SJSA1 (cell line): ENCODE measurements around the gene AK9. TPM values are rescaled to one million over a fixed set of nuclear protein-coding genes. Genes with fewer than 3 reads are reported as not detected.
"Not testable (repeated sequence)": the region's sequence is repeated elsewhere in the genome, so short reads cannot be mapped to it uniquely, and the experiment has no call there.

Source experiments
- DNase-seq, 2 experiments: peaks; one replicate each; pipeline ENCODE4 v3.0.0-alpha.2; 2015 to 2020; ENCODE audit warnings: low spot score in 2 of 2, low read depth in 1 of 2
- H3K27ac ChIP-seq: fragments of 250-450 bp; sonication (Bioruptor Pico); 2 replicates; pipeline ENCODE4 v1.5.1; 2020; ENCODE audit warnings: mild to moderate bottlenecking, moderate library complexity
- H3K27me3 ChIP-seq: fragments of 250-450 bp; sonication (Bioruptor Pico); replicated peaks from 2 replicates; pipeline ENCODE4 v1.5.1; 2020; ENCODE audit warnings: mild to moderate bottlenecking, moderate library complexity
- H3K36me3 ChIP-seq: fragments of 250-450 bp; sonication (Bioruptor Pico); 2 replicates; pipeline ENCODE4 v1.5.1; 2020; ENCODE audit warnings: mild to moderate bottlenecking
- H3K4me1 ChIP-seq: fragments of 250-450 bp; sonication (Bioruptor Pico); replicated peaks from 2 replicates; pipeline ENCODE4 v1.6.1; 2021; ENCODE audit warnings: mild to moderate bottlenecking
- H3K4me3 ChIP-seq: fragments of 250-450 bp; sonication (Bioruptor Pico); 2 replicates; pipeline ENCODE4 v1.5.1; 2020; ENCODE audit warnings: mild to moderate bottlenecking
- H3K9me3 ChIP-seq: fragments of 250-450 bp; sonication (Bioruptor Pico); replicated peaks from 2 replicates; pipeline ENCODE4 v1.5.1; 2020; ENCODE audit warnings: mild to moderate bottlenecking
- total RNA-seq: library from RNA; depleted of rRNA; stranded (reverse); fragments of >200 nt; shearing (Covaris generic); gene quantifications from 2 replicates; pipeline ENCODE4 v1.2.3, GENCODE V29; 2014

Gene AK9
- total RNA-seq, 1 experiment from 2014 or later = 2.1 TPM

DNA sequence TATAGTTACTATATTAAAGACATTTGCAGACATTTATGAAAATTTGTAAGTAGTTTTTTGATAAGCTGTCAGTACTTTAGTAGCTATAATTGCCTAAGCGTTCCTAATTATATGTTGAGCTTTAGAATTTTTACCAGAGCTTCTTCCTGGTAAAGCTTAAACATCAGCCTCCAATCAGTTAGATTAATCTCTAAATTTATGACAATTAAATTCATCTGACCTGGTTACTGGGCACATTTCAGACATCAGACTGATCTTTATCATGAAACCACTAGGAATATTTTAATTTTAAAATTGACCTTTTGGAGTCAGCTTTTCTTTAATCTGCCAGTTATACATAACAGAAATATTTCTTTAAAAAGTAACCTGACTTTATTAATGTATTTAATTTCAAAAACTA lies 23.6 kb upstream of the AK9 start:
- no peaks in the 10 kb centered on the region for H3K4me1 ChIP-seq
- H3K4me3 ChIP-seq = no peak overlapping the region
- H3K9me3 ChIP-seq = no peaks in the 10 kb centered on the region
- H3K27me3 ChIP-seq = no peaks in the 10 kb centered on the region
- no peaks in the 10 kb centered on the region for H3K36me3 ChIP-seq
- DNase-seq = no peak
- H3K27ac ChIP-seq = no peak overlapping the region

GRCh38 chr6:109714166-109714565 lies 23.2 kb upstream of the AK9 start:
- no peak overlapping the region for H3K27ac ChIP-seq
- DNase-seq = no peak
- H3K9me3 ChIP-seq = no peaks in the 10 kb centered on the region
- no peak overlapping the region for H3K4me3 ChIP-seq
- no peaks in the 10 kb centered on the region for H3K4me1 ChIP-seq
- no peaks in the 10 kb centered on the region for H3K36me3 ChIP-seq
- no peaks in the 10 kb centered on the region for H3K27me3 ChIP-seq

DNA sequence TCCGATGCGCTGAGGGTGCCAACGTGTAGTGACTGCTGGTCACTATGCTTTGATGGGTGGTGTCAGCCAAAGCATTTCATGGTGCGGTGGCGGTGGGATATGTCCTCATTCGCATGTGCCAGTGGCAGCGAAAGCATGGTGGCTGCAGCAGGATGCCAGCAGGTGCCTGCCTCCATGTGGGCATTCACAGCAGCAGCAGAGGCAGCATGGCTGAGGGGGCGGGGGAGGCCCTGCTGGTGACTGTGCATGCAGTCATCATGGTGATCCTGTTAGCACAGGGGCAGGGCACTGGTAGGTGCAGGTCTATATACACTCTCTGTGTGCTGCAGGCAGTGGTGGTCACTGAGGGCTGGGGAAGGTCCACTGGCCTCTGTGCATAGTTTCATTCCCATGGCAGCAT lies 22.1 kb upstream of the AK9 start:
- H3K9me3 ChIP-seq = no peaks in the 10 kb centered on the region
- no peak overlapping the region for H3K4me3 ChIP-seq
- H3K27me3 ChIP-seq = no peaks in the 10 kb centered on the region
- H3K36me3 ChIP-seq = no peaks in the 10 kb centered on the region
- no peak overlapping the region for H3K27ac ChIP-seq
- DNase-seq = no peak
- H3K4me1 ChIP-seq = no peaks in the 10 kb centered on the region

DNA sequence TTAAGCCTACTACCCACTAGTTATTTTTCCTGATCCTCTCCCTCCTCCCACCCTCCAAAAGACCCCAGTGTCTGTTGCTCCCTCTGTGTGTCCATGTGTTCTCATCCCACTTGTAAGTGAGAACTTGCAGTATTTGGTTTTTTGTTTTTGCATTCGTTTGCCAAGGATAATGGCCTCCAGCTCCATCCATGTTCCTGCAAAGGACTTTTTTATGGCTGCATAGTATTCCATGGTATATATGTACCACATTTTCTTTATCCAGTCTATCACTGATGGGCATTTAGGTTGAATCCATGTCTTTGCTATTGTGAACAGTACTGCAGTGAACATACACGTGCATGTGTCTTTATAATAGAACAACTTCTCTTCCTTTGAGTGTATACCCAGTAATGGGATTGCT lies 17.1 kb upstream of the AK9 start:
- DNase-seq, H3K4me1 ChIP-seq, H3K9me3 ChIP-seq, H3K4me3 ChIP-seq, H3K27me3 ChIP-seq, H3K36me3 ChIP-seq, H3K27ac ChIP-seq: not testable (repeated sequence)

- Histone ChIP-seq H3K36me3 (no peaks in the 10 kb centered on the region), H3K4me3 (no peak overlapping the region), H3K4me1 (no peaks in the 10 kb centered on the region), H3K27me3 (no peaks in the 10 kb centered on the region), H3K27ac (no peak overlapping the region), H3K9me3 (no peaks in the 10 kb centered on the region)
- DNase-seq = no peak
These were observed 15.5 kb upstream of the AK9 start for GRCh38 chr6:109706513-109706912.

DNA sequence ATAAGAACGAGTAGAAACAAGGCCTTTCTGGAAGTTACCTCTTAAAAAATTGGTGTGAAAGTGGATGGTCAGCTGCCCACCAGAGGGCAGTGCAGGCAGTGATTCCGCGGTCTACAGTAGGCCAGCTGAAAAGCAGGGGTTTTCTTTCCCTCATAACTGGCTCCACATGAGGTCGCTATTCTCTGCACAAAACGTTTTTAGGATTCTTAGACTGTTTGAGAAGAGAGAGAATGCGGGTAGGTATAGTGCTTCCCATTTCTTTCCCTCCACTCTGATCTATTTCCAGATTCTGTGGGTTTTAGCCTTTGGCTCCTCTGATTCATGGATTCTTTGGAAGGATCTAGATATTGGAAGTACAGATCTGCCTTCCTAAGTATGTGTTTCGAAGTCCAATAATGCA lies 14.3 kb upstream of the AK9 start:
- Histone ChIP-seq H3K4me3 (no peak overlapping the region), H3K9me3 (no peaks in the 10 kb centered on the region), H3K4me1 (no peaks in the 10 kb centered on the region), H3K36me3 (no peaks in the 10 kb centered on the region), H3K27me3 (no peaks in the 10 kb centered on the region), H3K27ac (no peak overlapping the region)
- peak; percentile 79 to 80 for DNase-seq

DNA sequence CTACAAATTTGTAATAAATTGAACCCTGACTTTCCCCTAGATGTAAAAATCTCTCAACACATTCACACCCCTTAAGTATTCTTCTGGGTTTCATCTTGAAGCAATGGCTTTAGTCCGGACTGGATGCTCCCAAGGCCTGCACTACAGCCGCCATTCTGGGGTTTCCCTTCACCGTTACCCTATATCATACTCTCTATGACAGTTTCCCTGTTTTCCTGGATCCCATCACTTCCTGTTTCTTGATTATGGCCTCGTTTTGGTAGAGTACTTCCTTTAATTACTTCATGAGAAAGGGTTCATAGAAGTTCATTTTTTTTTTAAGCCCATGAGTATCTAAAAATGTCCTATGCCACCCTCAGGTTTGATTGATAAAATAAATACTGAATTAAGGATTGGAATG lies 11.8 kb upstream of the AK9 start:
- Histone ChIP-seq H3K4me3 (no peak overlapping the region), H3K36me3 (no peaks in the 10 kb centered on the region), H3K9me3 (no peaks in the 10 kb centered on the region), H3K27me3 (no peaks in the 10 kb centered on the region), H3K27ac (no peak overlapping the region), H3K4me1 (no peaks in the 10 kb centered on the region)
- no peak for DNase-seq

DNA sequence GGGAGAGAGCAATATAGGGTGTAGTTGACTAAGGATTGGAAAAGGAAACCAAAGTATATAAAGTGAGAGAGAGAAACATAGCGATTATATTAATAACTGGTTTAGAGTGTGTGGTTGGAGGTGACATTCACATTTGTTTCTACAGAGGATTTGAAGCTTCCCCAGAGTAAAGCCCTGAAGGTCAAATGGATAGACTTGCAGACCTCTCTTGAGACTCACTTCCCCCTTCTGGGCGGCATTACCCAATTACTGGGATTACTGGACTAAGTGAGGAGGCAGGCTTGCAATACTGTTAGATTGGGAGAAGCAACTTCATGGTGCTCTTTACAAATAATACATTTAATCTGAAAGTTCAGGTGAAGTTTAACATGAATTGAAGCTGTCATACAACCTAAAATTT lies 10.8 kb upstream of the AK9 start:
- Histone ChIP-seq H3K4me3 (no peak overlapping the region), H3K27me3 (no peaks in the 10 kb centered on the region), H3K4me1 (no peaks in the 10 kb centered on the region), H3K27ac (no peak overlapping the region), H3K36me3 (no peaks in the 10 kb centered on the region), H3K9me3 (no peaks in the 10 kb centered on the region)
- no peak for DNase-seq

DNA sequence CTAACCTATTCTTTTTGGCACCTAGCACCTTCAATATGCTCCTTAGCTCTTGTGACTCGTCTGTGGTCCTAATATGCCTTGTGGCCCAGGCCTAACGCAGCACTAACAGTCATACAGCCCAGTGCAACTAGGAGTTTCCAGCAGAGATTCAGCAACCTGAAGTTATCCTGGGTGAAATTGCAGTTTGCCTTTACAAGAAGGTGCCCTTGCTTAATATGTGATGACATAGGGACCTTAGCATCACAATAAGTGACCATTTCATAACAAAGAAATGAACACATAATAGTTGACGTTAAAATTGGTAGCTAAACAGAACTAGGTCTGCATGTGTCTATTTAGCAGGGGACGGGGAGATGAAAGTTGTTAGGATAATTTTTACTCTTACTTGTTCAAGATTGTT lies 10.2 kb upstream of the AK9 start:
- Histone ChIP-seq H3K36me3 (no peaks in the 10 kb centered on the region), H3K4me3 (no peak overlapping the region), H3K27me3 (no peaks in the 10 kb centered on the region)

GRCh38 chr6:109696355-109696754 lies 5.4 kb upstream of the AK9 start:
- Histone ChIP-seq H3K4me1 (peaks cover 6% of the 10 kb centered on the region; the same call in 1 of the 2 replicates), H3K4me3 (no peak overlapping the region), H3K27me3 (no peaks in the 10 kb centered on the region), H3K27ac (no peak overlapping the region), H3K36me3 (no peaks in the 10 kb centered on the region), H3K9me3 (no peaks in the 10 kb centered on the region)
- no peak for DNase-seq

More for the DNA sequence above, 10.2 kb upstream of the AK9 start:
- no peak for DNase-seq
- H3K9me3 ChIP-seq = no peaks in the 10 kb centered on the region
- H3K4me1 ChIP-seq = no peaks in the 10 kb centered on the region
- no peak overlapping the region for H3K27ac ChIP-seq

DNA sequence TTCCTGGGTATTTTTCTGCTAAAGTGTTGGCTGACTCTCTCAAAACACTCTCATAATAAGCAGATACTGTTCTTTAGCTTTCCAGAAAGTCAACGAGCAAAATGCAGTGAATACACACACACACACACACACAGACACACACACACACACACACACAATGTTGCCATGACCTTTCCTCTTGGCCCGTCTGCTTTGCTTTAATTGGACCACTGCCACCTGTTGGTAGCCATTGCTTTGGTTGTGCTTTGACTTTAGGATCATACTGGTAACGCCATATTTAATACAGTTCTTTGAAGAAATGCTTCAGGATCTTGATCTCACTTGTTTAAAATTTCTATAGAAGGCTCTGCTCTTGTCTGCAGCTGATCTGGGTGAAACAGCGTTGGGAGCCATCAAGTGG lies 4.5 kb upstream of the AK9 start:
- Histone ChIP-seq H3K27ac (no peak overlapping the region), H3K36me3 (no peaks in the 10 kb centered on the region), H3K9me3 (no peaks in the 10 kb centered on the region), H3K27me3 (no peaks in the 10 kb centered on the region), H3K4me3 (no peak overlapping the region), H3K4me1 (peaks cover 6% of the 10 kb centered on the region; the same call in 1 of the 2 replicates)
- DNase-seq = no peak

DNA sequence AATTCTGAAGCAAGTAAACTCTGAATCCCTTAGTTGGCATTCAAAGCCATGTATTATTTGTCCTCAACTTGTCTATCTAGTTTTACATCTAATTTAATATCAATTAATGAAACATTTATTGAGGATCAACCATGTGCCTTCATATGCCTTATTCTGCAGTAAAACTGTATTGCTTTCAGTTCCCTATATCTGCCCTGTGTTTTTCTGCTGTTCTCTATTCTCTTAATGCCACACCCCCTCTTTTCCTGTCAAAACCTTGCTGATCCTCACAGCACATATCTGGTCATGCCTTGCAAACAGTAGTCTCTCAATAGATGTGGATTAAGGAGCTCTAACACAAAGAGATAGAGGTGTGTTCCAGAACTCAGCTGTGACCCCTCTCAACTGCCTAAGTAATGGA lies 2.1 kb upstream of the AK9 start:
- Histone ChIP-seq H3K27ac (no peak overlapping the region), H3K36me3 (no peaks in the 10 kb centered on the region), H3K4me1 (peaks cover 6% of the 10 kb centered on the region; the same call in 1 of the 2 replicates), H3K27me3 (peaks cover 3% of the 10 kb centered on the region; the same call in 1 of the 2 replicates), H3K9me3 (no peaks in the 10 kb centered on the region), H3K4me3 (no peak overlapping the region)
- no peak for DNase-seq

DNA sequence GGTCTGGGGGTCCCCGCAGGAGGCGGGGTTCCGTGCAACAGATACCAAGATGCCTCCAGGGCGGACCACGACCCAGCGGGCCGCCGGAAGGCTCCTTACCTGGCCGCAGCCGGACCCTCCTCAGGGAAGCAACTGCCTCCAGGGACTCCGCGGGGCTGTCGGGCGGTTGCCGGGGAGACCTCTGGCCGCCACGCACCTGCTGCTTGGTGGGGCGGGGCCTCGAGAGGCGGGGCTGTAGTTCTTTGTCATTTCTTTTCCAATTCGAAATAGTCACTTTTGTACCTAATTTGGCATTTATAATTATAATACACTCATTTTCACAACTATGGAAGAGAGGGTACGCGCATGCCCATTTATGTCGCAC lies 647 bp downstream of the AK9 start:
- no peak overlapping the region for H3K27ac ChIP-seq
- no peak for DNase-seq
- H3K9me3 ChIP-seq = no peaks in the 10 kb centered on the region
- peaks cover 6% of the 10 kb centered on the region; the same call in 1 of the 2 replicates for H3K4me1 ChIP-seq
- no peaks in the 10 kb centered on the region for H3K36me3 ChIP-seq
- peak overlapping the region; percentile 47 for H3K4me3 ChIP-seq
- peaks cover 3% of the 10 kb centered on the region; the same call in 1 of the 2 replicates for H3K27me3 ChIP-seq

- H3K4me3 ChIP-seq = no peak overlapping the region
- H3K36me3 ChIP-seq = no peaks in the 10 kb centered on the region
- H3K9me3 ChIP-seq = no peaks in the 10 kb centered on the region
- DNase-seq = no peak
- H3K27me3 ChIP-seq = peaks cover 3% of the 10 kb centered on the region; the same call in 1 of the 2 replicates
- peaks cover 6% of the 10 kb centered on the region; the same call in 1 of the 2 replicates for H3K4me1 ChIP-seq
- no peak overlapping the region for H3K27ac ChIP-seq
These were observed 3.7 kb downstream of the AK9 start for GRCh38 chr6:109687271-109687761.

GRCh38 chr6:109686566-109687265 lies 4.3 kb downstream of the AK9 start:
- Histone ChIP-seq H3K36me3 (no peaks in the 10 kb centered on the region), H3K9me3 (no peaks in the 10 kb centered on the region), H3K4me3 (no peak overlapping the region), H3K27me3 (peaks cover 3% of the 10 kb centered on the region; the same call in 1 of the 2 replicates), H3K4me1 (peaks cover 3% of the 10 kb centered on the region; the same call in 1 of the 2 replicates), H3K27ac (no peak overlapping the region)
- no peak for DNase-seq
